GM21447 (cell line): ENCODE measurements around the gene NRXN3.
"Not testable (repeated sequence)": the region's sequence is repeated elsewhere in the genome, so short reads cannot be mapped to it uniquely, and the experiment has no call there.

Experiments used
- ATAC-seq: cut with Tn5 transposase; IDR thresholded peaks from one replicate; pipeline ENCODE4 v1.9.1; 2021; ENCODE audit not compliant: unreplicated experiment

The NRXN3 gene

DNA sequence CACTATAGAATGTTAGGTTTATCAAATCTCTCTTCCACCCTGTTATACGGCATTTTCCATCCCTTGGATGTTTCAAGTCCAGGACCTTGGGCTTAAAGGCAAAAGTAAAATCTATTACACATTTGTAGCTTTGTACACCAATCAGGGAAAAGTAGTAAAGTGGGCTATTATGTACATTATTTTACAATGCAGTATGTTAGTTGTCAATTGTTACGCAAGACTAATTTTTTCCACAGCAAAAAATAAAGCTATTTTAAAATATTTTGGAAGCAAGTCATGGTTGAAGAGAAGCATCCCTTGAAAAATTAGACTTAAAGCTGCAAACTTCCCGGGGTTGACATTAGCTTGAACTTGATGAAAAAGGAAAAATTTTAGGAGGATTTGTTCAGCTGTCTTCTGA is 1564.9 kb downstream of the NRXN3 start:
- ATAC-seq: no peak

DNA sequence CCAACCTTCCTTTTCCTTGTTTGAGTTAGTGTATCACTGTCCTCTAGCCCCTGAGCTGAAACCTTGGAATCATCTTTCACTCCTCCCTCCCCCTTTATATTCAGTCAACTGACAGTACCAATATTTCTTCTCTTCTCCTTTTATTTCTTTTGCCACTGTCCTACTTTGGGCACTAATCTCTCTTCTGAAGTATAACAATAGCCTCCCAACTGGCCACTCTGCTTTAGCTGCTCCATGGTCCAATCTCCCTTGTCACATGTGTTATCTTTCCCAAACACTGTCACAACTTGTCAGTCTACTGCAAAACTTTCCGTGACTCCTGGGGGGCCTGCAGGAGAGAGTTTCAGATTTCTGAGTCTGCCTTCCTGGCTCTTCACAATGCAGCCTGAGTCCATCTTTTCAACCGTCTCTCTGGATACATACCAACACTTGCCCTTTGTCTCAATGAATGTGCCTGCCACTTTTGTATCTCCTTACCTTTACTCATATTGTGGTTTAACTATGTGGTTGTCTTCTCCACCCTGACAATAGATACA is 1570.0 kb downstream of the NRXN3 start:
- no peak for ATAC-seq

DNA sequence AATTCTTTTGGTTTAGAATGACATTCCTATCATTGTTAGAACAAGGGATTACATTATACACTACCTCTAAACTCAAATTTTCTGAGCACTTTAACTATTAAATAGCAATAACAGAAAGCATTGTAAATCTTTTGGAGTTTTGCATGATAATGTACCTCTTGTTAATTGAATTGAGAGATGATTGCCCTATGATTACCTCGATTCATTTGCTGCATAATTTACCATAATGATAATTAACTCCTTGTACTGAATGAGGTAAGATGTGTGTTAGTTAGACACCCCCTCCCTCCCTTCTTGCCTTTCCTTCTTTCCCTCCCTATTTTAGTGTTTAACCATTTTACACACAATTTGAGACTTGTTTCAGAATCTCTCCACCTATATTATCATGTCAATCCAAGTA is 1572.0 kb downstream of the NRXN3 start:
- ATAC-seq: no peak

DNA sequence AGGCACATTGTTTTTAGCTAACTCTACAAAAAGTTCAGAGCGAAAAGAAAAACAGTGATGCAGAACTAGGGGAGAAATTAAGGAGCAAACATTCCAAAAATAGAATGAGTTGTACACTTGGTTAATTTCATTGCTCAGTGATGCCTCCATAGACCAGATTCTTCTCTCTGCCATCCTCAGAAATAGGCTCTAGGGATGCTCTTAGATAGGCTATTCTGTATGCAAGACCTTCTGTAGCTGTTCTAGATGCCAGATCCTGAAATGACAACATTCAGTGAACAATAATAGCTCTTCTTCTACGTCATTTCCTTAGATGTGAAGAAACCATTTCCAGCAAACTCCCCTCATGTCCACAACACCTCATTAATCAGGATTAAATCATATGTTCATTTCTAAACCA is 1574.9 kb downstream of the NRXN3 start:
- no peak for ATAC-seq

DNA sequence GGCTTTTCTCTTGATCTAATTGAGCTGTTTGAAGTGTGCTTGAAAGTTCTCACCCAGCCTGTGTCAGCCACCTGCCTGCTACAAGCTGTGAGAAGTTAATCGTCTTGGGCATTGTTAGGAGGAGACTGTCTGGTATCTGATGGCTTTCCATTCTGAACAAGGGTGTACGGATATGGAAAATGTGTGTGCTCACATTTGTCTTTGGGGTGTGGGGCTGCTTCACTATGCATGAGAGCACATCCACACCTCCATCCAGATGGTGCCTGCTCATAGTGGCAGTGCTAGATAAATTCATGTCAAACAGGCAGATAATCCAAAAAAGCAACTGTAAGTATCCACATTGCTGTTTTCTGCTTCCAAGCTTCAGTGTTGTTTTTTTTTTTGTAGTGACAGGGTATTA is 1578.9 kb downstream of the NRXN3 start:
- ATAC-seq: no peak

DNA sequence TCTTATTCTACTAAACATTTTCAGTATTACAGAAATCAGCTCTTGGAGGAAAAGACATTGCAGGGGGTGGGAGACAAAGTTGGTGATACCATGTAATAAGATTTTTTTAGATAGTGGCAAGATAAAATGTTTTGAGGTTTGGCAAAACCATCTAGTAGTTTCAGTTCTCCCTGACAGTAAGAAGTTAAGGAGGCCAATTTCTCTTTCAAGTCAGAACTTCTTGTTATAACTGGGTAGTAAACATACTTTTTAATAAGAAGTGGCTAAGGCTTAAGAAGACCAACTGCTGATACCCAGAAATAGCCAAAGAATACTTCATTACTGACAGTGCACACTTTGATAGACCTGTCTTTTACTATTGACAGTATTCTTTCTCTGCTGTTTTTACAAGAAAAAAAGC is 1588.8 kb downstream of the NRXN3 start:
- ATAC-seq: no peak

DNA sequence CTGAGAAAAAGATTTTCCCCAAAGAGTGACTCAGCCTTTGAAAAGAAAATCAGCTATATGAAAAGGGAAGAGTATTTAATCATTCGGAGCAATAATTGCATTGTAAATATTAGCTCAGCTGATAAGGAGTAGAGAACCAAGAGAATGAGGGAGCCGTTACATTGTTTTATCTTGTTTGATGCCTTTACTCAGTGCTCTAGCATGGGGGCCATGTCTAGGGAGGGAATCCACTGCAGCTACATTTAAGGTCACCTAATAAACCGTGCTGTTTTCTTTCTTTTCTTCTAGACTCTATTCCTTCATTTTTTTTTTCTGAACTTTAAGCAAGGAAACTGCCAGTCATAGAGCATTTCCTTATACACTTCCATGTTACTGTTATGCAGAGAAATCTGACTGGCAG is 1594.2 kb downstream of the NRXN3 start:
- ATAC-seq: no peak

DNA sequence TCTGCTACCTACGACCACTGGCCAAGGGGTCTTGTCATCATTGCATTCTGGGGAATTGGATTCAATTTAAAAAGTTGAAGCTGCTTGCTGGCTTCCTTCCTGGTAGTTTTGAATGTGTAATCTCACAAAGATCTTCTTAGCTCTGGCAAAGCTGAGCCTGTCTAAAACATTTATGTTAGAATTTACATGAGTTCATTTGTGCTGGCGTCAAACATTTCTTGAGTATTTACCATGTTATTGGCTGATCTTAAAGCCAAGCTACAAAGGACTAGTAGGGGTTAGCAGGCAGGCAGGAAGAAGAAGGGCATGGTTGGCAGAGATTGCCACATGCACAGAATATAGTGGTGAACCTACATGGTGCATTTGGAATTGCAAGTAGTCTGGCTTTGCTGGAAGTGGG is 1596.3 kb downstream of the NRXN3 start:
- ATAC-seq: no peak

DNA sequence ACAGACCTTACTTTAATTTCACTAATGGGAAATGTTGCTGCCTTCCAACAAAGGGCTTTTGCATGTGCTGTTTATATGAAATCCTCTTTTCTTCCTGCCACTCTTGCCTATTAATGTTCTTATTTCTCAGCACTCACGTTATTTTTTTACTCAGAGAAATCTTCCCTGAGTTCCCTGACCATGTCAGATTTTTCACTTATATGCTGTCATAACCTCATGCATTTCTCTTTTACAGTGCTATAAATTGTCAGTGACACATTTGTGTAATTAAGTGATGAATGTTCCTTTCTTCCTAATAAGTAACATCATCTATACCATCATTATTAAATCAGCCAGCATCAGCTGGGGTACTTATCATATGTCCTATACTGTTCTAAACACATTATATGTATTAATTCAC is 1597.1 kb downstream of the NRXN3 start:
- ATAC-seq: no peak

DNA sequence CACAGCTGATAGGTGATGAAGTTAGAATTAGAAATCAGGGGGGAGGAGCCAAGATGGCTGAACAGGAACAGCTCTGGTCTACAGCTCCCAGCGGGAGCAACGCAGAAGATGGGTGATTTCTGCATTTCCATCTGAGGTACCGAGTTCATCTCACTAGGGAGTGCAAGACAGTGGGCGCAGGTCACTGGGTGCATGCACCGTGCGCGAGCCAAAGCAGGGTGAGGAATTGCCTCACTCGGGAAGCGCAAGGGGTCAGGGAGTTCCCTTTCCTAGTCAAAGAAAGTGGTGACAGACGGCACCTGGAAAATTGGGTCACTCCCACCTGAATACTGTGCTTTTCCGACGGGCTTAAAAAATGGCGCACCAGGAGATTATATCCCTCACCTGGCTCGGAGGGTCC is 1597.5 kb downstream of the NRXN3 start:
- not testable (repeated sequence) for ATAC-seq

DNA sequence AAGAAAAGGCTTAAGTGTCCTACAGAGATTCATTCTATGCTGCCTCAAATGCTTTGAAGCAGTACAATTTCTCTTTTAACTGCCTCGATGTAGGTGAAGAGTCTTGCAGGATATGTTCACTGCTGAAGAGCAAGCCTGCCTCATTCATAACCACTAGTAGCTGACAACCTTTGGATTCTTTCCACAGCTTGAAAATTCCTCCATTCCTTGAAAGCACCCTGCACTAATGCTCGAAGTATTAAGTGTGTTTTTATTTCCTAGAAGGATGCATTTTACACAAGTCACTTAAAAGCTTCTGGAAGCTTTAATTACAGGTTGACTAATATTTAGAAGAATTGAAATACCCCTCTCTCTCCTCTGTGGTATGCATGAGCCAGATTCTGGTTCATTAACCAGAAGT is 1611.7 kb downstream of the NRXN3 start:
- ATAC-seq: no peak

DNA sequence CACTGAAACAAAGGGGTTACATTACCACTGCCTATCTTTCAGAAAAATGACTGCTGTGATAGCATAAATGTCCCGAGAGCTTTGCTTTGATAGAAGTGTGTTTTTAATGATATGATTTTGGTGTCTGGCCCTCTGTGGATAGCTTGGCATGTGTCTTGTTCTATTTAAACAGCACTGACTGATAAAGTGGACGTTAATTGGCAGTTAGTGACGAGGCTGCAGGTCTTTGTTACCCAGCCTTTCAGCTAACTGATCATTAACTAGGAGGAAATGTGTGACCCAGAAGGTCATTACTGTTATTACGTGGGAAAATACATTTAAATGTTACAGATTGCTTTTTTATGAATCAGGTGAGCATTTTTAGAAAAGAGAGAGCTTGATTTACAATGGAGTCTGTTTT is 1612.9 kb downstream of the NRXN3 start:
- ATAC-seq: no peak

DNA sequence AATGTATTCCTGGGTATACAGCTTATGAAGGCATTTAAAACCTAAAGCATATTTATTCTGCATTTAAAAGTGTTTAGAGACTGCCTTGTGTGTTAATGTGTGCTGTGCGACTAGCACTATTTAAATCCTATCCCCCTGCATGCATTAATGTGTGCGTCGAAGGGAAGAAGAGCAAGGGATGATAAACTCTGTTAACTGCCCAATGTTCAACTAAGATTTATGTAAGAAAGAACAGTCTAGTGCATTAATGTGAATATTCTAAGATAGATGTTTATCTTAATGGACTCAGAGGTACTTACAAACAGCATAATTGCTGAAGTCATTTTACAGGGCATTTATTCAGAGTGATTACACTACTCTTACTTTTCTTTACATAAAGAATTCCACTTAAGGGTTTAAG is 1616.3 kb downstream of the NRXN3 start:
- ATAC-seq: no peak

DNA sequence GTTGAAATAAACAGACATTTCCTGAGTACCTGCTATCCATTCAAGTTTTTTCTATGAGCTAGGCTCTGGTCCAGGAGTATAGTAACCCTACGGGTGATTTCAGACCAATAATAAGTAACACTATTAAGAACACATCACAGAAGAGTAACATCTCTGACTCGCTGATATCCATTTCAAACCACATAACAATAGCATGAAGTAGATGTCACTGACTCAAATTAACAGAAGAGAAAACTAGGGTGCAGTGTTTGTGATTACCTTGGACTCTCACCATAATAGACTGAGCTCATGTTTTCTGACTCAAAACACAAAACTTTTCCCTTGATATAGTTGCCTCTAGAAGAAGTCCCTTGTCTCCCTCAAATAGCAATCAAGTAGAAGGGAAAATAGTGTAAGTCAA is 1618.2 kb downstream of the NRXN3 start:
- ATAC-seq: no peak

DNA sequence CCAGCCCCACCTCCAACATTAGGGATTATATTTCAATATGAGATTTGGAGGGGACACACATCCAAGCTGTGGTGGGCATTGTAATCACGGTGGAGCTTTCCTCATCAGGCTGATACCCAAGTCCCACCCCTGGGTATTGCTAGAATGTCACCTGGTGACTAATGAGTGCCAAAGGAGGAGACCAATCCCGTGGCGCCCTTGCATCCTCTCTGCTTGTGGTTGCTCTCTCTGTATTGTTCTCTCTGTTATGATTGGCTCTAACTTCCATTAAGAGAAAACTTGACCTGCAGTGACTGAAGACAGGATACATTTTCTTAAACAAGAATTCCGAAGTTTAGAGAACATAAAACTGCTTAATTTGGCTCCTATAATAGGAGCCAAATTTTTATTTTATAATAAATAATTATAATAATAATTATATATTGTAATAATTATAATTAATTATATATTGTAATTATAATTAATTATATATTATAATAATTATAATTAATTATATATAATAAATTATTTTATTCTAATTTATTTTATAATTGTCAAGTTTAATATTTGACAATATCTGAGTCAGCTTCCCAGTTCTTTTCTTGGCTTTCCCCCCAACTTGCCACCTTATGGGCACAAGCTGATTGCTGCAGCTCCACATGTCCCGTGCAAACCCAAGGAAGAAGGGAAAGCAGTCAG is 1621.0 kb downstream of the NRXN3 start:
- ATAC-seq: no peak

DNA sequence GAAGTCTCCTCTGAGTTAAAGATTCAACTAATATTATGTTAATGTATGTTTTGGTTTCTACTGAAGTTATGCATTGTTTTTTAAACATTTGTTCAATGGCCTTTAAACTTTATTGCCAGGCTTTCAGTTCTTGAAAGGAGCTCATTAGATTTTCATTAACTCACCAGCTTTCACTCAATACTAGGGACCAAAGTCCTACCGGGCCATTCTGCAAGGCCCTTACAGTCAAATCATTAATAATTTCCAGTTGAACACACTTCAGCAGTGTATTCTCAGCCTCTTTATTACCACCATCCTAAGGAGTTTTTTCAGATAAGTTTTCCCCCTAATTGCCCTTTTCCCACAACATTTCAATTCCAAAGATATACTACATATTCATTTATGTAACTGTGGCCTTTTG is 1631.9 kb downstream of the NRXN3 start:
- no peak for ATAC-seq

DNA sequence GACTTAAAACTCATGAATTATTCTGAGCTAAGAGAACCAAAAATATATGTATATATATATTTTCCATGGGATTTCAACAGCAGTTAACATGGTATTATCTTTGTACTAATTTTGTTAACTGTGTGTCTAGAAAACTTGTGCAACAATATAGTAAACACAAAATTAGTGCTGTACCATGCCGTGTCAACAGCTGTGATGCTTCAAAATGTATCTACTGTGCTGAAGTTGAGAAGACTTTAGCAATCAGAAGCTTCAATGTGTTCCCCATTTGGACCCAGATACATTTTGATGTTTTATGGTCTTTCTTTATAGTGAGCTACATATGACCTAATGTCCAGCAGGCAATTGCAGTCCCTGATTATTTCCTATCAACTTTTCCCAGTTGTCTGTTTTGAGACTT is 1635.5 kb downstream of the NRXN3 start:
- no peak for ATAC-seq

DNA sequence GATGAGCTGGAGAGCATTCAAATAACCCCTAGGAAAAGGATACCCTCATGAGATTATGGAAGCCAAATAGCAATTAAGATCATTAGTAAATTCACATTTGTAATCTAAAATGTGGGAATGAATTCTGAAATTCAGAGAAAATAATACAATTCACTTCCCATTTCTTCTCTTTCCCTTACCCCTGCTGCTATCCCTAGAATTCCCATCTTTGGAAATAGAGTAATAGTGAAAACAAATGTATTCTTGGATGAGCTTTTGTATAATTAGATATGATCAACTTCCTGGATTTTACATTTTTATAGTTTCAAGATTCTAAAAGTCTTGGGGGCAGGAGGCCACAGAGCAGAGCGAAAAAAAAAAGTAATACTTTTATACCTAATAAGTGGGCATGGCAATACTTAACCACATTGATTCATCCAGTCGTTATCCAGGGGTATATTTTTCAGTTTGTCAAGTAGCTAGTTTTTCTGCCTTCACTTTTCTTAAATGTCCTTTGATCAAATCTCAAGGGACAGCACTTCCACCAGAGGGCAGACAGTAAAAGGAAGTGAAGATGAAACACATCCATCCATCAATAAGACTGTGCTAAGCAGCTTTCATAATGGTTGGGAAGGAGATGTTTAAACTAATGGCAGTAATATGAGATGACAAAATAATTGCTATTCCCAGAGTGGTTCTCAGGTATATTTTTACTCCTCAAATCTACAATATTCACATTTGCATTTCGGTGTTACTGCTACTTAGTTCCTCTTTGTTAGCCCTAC is 1639.9 kb downstream of the NRXN3 start:
- no peak for ATAC-seq

DNA sequence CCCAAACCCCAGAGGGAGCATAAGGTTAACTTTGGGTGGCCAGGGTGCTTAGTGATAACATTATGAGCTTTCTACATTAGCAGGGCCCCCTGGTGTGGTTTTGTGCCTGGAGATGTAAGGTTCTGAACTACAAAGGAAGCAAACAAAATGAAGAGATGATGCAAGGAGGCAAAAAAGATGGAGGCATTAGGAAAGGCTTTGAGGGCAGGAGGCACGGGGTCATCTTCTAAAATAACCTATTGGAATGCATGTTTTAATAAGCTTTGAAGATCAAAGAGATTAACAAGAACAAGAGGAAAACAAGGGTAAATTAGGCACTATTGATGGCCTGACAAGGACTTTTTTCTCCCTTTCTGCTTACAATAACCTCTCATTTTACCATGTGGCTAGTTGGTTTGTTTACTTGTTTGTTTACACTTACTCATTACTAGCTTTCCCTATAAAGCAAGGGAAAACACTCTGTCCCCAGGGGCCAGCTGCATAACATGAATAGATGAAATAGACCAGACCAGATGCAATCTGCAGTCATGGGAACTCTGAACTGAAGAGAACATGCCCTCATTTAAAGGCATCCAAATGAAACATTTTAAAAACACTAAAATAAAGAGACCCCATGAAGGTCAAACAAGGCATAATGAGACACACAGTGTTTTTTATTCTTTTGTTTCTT is 1650.8 kb downstream of the NRXN3 start:
- ATAC-seq: no peak

DNA sequence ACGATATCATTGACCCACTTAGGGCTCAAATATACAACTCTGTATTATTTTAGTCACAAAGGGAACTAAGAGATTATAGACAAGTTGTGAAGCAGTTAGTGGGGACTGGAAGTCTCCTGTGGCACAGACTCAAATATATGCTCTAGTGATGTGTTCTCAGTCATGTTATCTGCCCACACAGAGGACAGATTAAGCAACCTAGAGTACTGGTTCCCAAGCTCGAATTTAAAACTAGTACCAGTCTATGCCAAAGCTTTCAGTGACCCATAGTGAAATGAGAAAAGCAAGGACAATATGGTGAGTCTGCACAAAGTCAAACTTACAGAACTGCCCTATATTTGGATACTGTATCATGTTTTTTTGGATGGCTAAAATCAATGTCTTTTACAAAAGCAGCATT is 1651.9 kb downstream of the NRXN3 start:
- no peak for ATAC-seq

DNA sequence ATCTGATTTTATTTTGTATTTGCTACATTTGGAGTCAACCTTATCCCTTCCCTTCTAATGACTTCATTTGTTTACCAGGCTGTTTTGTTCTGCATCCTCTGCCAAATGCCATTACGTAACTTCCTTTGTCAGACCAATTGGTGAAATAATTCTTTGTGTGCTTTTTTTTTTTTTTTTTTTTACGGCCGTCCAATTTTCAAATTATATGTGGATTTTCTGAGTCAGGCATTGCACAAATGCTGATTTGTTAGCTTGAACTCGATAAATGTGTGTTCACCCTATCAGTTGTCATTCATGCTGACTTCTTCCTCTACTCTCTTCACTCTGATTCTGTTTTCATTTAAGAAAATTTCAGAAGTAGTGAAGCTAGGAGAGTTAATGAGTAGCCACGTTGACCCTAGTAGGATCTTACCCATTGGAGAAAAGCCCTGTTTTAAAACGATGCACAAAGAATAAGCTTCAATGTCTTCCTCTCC is 1654.9 kb downstream of the NRXN3 start:
- no peak for ATAC-seq

DNA sequence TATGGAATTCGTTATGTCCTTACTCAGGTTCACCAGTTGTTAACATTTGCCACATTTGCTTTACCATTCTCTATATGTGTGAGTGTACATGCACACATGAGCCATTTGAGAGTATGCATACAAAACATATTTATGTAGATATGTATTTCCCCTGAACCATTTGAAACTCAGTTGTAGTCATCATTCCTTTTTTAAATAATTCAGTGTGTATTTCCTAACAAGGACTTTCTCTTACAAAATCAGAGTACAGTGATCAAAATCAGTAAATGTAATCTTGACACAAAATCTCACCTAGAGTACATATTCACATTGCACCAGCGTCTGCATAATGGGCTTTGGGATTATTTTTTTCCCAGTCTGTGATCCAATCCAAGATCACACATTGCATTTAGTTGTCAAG is 1656.2 kb downstream of the NRXN3 start:
- no peak for ATAC-seq
